Cortex of kidney (tissue), 1 donor: ENCODE measurements around the gene ARMC5.
"Not testable (repeated sequence)": the region's sequence is repeated elsewhere in the genome, so short reads cannot be mapped to it uniquely, and the experiment has no call there.

Source experiments
- DNase-seq: peaks from one replicate; lab custom pipeline; 2025; lab: John Stamatoyannopoulos, UW

Gene ARMC5

DNA sequence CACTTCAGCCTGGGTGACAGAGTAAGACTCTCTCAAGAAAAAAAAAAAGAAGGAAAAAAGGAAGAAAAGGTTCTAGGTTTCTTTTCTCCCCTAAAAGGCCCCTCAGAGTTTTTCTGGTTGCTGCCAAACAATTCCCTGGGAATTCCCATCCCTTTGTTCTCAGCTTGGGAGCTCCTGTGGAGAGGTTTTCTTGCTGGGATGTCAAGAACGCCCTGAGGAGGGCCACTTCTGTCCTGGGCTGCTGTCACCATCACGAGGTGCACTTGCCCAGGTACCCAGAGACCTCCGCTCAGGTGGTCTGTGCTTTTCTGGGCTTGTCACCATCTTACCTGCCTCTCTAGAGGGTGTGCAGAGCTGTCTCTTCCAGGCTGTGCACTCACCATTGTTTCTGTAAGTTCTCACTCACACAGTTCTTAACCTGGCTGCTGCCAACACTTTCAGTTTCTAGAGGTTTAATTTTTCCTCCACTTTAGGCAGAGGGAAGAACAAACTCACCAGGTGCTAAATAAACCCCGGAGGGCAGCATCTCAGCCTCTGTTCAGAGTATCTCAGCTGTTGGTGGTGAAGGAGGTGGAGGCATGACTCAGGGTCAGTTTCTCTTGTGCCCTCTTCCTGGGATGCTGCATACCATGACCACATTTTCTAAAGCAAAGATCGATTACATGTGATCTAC lies 28.8 kb upstream of the ARMC5 start:
- DNase-seq = no peak

DNA sequence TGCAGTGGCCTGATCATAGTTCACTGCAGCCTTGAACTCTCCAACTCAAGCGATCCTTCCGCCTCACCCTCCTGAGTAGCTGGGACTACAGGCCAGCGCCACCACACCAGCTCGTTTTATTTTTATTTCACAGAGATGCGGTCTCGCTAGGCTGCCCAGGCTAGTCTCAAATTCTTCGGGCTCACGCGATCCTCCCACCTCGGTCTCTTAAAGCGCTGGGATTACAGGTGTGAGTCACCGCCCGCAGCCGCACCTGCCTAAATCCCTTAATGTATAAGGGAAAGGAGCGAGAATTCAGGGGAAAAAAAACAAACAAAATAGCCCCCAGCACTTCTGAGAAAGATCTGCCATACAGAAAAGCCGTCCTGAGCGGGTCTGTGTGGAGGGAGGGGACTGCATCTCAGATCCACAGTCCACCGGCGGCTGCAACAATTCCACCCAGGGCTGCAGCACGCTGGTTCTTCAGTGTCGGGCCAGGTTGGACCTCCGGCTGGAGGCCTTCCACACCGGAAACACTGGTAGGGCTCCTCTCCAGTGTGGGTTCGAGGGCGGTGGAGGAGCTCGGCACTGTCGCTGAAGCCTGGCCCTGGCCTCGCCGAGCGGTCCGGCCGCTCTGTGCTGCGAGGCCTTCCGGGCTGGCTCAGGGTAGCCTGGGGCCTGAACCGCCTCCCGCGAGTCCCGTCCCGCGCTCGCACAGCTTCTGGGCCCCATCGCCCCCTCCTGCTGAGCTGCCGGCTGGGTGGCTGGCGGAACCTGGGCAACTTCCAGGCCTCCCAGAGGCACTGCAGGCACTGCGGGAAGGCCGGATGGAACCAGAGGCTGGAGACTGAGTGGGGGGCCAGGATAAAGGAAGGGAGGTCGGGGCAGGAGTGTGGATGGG lies 23.7 kb upstream of the ARMC5 start:
- no peak for DNase-seq

DNA sequence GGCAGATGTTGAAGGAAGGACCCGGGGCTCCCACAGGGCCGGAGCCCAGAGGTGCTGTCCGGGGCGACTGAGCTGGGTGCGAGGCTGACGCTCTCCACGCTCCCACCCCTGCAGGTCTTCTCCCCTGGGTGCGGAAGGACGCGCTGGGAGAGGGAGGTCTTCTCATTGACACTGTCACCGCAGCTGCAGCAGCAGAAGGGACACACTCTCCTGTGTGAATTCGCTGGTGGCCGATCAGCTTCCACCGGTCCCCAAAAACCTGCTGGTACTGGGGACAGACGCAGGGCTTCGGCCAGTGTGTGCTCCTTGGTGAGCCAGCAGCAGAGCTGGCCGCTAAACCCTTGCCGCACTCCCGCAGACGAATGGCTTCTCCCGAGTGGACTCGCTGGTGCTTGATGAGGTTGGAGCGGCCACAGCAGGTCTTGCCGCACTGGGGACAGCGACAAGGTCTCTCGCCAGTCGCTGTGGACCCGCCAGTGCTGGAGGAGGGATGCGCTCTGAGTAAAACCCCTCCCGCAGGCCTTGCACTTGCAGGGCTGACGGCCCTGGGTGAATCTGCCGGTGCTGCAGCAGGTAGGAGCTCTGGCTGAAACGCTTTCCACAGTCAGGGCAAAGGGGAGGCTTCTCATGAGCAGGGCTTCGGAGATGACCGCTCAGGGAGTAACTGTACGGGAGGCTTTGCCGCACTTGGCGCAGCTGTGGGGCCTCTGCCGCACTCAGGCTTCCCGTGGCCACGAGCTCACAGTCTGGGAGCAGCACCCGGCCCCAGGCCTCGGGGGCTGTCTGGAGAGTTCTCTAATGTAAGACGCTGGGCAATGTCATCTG lies 22.9 kb upstream of the ARMC5 start:
- no peak for DNase-seq

DNA sequence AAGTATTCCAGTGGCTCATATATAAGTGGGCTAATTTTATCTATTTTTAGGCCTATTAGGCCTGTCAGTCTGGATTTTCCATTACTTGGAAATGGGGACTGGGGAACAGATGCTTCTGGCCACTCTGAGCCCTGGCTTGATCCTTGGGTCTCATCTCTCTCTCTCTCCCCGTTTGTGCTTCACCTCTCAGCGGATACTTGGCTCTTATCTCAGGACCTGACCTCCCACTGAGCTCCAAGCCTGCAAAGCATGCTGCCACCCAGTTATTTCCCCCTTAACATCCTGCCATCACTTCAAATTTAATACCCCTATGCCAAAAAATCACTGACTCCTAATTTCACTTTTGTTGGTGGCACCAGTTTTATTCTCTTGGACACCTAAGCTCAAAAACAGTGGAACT lies 20.9 kb upstream of the ARMC5 start:
- no peak for DNase-seq

DNA sequence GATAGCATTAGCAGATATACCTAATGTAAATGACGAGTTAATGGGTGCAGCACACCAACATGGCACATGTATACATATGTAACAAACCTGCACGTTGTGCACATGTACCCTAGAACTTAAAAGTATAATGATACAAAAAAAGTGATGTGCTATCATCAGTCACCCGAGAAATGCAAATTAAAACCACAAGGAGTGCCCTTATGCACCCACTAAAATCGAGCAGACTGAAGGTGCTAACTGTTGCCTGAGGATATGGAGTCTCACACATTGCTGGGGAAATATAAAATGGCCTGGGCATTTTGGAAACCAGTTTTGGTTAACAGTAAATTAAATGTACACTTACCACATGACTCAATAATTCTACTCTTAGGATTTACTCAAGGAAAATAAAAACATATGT lies 20.3 kb upstream of the ARMC5 start:
- not testable (repeated sequence) for DNase-seq

DNA sequence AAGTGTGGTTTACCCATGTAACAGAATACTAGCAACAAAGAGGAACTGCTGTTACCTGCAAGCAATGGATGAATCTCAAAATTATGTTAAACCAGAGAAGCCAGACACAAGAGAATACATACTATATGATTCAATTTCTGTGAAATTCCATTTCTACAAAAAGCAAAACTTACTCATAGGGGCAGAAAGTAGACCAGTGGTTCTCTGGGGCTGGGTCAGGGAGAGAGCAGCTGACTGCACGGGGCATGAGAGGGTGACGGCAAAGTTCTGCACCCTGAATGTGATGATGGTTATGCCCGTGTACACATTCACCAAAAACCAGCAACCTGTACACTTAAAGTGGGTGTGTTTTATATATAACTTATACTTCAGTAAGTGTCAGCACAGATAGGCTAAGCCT lies 19.8 kb upstream of the ARMC5 start:
- DNase-seq = no peak

DNA sequence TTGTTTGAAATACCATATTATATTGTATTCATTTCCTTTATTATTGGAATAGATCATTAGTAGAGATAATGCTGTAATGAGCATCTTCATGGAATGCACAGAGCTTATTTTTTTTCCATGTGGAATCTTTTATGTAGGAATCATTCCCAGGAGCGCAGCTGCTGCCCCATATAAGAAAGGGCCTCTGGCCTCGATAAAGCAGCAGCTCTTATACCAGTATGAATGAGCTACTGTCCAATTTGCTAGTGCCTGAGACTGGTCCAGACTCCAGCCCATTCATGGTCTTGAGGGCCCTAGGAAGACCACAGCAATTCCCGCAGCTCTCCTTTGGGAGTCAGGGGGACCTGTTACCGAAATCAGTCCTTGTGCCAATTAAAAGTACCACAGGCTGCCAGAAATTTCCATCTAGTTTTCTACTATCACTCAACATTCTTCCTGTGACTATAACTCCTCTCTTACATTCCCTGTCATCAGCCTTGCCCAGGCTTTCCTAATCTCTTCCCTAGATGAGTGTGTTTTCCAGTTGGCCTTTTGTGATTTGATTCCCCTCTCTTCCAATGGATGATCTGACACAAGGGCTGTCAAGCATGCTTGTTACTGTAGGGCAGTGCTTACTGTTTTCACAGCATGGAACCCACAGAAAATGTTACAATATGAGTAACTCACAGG lies 18.7 kb upstream of the ARMC5 start:
- DNase-seq = no peak

DNA sequence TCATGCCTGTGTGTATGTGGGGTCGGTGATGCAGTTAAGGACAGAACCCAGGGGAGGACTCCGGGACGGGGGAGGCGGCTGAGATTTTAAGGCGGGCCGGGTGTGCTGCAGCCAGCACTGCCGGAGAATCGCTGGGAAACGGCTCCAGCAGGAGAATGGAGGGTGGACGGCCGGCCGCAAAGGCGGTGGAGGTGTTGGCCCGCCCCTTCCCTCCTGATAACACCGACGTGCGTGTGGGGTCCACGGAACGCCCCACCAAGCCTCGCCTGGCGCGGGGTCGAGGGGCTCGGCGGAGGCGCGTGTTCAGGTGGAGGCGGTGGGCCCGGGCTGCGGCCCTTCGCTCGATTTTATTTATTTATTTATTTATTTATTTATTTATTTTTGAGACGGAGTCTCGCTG lies 17.3 kb upstream of the ARMC5 start:
- no peak for DNase-seq

DNA sequence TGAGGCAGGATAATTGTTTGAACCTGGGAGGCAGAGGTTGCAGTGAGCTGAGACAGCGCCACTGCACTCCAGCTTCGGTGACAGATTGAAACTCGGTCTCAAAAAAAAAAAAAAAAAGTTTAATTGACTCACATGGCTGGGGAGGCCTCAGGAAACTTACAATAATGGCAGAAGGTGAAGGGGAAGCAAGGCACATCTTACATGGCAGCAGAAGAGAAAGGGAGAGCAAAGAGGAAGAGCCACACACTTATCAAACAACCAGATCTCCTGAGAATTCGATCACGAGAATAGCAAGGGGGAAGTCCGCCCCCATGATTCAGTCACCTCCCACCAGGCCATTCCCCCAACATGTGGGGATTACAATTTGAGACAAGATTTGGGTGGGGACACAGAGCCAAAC lies 13.4 kb upstream of the ARMC5 start:
- DNase-seq = not testable (repeated sequence)

DNA sequence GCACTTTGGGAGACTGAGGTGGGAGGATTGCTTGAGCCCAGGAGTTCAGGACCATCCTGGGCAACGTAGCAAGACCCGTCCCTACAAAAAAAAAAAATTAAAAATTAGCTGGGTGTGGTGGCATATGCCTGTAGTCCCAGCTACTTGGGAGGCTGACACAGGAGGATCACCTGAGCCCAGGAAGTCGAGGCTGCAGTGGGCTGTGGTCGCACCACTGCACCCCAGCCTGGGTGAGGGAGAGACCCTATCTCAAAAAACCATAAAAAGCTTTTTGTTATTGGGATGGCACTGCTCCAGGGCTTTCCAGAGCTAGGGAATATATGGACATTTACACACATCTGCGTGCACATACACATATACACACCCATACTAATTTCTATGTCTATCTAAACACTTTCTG lies 8.1 kb upstream of the ARMC5 start:
- no peak for DNase-seq

DNA sequence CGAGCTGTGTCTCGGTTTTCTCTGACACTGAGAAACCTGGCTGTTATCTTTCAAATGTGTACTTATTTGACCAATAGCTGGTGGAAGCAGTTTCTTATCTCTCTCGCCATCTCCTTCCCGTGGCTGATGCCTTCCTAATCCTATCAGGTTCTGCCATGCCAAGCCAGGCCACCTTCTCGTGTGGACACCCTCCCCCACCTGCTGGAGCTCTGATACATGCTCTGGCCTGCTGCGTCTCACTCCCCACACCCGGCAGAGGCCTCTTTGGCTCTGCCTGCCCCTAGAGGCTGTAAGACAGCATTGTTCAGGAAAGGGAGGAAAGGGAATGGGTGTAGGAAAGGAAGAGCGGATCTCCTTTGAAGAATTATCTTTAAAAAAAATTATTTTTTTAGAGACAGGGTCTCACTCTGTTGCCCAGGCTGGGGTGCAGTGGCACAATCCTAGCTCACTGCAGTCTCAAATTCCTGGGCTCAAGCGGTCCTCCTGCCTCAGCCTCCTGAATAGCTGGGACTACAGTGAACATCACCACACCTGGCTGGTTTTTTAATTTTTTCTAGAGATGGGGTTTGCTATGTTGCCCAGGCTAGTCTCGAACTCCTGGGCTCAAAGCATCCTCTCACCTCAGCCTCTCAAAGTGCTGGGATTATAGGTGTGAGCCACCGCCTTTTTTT lies 7.5 kb upstream of the ARMC5 start:
- DNase-seq = no peak

DNA sequence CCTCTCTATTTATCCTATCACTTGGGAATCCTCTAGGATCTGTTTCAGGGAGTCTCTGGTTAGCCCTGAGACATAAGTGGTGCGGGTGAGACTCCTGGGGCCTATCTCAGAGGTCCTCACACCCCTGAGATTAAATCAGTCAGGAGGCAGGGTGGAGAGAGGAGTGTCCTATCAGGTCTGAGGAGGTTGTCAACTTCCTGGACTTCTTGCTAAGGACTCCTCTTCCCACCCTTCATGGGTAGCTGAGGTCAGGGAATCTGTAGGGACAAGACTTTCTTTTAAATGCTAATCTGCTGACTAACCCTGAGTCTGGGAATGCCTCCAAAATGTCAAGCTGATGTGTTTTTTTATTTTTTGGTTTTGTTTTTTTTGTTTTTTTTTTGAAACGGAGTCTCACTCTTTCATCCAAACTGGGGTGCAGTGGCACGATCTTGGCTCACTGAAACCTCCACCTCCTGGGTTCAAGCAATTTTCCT lies 6.6 kb upstream of the ARMC5 start:
- DNase-seq = no peak

DNA sequence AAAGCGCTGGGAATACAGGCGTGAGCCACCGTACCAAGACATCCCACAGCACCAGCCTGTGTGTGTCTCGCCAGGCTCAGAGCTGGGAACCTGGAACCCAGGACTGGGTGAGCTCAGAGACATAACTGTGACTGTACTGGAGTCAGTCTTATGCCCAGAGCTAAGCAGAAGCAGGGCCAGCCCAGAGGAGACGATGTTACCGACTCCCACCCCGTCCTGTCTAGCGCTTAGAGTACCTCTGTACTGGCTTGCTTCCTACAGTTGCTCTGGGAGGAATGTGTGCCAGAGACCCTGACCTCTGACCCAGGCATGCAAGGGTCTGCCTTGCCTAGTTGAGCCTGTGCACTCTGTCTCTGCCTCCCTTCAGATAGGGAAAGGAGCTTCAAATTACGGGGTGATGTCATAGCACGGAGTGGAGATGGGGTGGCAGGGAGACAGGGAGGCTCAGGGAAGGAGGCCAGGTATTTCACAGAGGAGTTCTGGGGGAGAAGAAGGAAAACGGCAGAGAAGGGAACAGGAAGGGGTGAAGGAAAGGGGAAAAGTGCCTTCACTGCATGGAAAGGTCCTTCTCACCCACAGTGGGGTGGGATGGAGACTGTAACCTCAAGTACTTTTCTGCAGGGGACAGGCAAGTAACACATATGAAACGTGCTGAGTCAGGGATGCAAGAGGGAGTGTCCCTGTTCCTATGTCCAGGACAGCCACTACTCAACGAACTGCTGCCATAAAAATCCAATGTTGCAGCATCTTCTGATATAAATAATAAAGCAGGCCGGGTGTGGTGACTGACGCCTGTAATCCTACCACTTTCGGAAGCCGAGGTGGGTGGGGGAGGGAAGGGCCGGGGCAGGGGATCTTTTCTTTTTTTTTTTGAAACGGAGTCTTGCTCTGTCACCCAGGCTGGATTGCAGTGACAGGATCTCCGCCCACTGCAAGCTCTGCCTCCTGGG lies 5.8 kb upstream of the ARMC5 start:
- DNase-seq = no peak

DNA sequence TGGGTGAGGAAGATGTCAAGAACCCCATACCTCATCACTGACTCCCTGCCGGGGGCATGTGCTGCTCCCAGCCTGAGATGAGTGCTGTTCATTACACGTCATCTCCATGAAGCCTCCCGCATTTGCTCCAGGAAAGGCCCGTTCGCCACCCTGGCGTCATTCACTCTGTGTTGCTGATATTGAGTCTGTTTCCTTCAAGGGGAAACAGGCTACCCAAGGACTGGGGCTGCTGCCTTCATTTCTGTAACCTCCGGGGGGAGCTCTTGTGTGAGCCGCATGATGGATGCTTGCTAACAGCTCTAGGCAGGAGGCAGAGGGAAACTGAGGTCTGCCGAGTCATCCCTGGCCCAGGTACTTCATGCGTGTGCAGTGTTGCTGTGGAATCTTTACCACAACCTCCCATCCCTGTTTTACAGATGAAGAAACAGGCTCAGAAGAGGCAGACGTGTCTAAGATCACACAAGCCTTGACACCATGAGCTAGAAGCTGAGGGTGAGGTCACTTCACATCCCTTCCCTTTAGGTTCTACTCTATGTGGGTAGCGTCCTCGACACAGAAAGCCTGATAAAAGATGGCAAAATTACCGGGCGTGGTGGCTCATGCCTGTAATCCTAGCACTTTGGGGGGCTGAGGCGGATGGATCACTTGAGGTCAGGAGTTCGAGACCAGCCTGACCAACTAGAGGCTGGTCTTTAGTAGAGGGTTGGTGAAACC lies 3.5 kb upstream of the ARMC5 start:
- DNase-seq = no peak

DNA sequence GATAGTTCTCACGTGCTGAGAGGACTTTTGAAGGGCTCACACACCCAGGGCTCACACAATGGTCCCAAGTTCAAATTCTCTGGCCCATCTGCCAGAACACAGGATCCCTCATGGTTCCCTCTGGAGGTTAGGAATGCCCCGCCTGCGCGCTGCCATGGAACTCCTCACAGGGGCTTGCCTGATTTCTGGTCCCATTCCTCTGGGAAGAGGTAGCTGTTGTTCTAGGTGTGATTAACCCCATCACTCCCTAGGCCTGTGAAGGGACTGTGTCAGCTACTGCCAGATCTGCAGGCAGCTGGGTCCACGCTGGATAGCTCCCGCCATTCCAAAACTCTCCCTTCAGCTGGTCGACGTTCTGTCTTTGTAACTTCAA lies 2.3 kb upstream of the ARMC5 start:
- no peak for DNase-seq

DNA sequence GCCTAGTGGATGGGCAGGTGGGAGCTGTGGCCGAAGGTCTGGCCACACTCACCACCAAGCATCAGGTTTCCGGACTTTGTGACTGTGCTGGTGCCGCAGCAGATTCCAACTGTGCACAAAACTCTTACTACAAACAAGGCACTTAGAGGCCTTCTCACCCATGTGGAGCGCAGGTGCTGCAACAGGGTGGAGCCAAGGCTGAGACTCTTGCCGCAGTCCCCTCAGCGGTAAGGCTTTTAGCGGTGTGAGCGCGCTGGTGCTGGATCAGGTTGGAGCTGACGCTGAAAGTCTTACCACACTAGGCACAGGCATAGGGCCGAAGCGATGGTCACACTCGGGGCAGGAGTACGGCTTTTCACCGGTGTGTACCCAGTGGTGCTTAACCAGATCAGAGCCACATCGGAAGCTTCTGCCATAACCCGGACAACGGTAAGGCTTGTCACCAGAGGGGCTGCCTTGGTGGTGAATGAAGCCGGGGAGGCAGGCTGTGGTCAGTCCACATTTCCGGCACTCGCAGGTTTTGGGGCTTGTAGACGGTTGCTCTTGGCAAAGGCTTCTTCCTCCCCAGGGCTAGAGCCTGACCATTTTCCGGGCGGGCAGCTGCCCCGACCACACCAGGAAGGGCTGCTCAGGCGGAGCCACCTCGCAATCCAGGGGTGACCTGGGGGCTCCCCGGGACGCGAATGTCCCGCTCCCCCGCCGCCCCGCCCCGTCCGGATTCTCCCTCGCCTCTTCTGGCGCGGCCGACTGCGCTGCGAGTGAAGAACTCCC lies 1.0 kb upstream of the ARMC5 start:
- DNase-seq = no peak

DNA sequence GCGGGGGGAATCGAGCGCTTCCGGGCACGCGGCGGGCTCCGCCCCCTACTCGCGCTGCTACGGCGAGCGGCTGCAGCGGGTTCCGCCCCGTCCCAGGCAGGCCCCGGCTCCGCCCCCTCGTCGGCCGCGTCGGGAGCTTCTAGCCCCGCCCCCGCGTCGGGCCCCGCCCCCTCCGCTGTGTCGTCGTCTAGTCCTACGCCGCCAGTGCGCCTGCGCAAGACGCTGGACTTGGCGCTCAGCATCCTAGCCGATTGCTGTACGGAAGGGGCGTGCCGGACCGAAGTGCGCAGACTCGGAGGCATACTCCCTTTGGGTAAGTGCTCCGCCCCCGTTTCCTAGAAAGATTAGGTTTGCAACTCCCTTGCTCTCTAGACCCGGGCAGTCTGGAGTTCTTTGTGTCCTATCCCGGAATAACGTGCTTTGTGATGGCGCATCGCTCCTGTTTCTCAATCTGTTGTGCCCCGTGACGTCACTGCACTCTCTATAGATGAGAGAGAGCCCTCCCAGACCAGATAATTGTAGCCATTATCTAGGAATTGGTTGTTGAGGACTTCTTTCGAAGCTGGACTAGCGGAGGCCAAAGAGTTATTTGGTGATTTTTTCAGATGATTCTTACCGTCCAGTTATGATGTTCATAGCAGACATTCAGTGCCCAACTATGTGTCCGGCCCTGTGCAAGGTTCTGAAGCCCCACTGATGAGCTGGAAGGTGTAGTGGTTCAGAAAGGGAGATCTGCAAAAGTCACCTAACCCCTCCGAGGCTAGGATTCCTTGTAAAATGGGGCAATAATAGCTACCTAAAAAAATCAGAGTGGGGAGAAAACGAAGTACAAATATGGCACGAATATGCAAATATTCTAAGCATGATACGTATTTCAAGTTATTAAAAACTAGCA lies 633 bp downstream of the ARMC5 start:
- peak; percentile 98 for DNase-seq

DNA sequence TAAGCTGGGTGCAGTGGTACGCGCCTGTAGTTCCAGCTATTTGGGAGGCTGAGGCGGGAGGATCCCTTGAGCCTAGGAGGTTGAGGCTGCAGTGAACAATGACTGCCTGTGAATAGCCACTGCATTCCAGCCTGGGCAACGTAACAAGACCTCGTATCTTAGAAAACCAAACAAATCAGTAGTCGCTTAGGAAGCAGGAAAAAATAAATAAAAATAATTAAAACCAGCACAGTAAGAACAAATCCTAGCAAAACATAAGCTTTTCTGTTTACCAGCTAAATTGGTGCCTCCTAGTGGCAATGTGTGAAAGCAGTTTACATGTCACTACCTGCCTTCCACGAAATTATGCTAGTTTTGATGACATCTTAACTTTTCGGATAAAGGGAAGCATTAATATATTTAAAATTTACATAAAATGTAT lies 1.3 kb downstream of the ARMC5 start:
- no peak for DNase-seq
